NCI-H1694 treated with DMSO at 0.1 percent for 48 hours (cell line): ENCODE measurements around the gene TFAP2A.

ENCODE experiments used
- DNase-seq: peaks from one replicate; lab custom pipeline; 2025; lab: John Stamatoyannopoulos, UW

Gene TFAP2A

GRCh38 chr6:10425975-10426780, 11.3 kb upstream of the TFAP2A start:
- DNase-seq = no peak

- no peak for DNase-seq
Measured at GRCh38 chr6:10425176-10425974, 10.5 kb upstream of the TFAP2A start.

GRCh38 chr6:10424040-10424439, 9.2 kb upstream of the TFAP2A start:
- DNase-seq = no peak

GRCh38 chr6:10422737-10423034, 7.8 kb upstream of the TFAP2A start:
- DNase-seq = no peak

- DNase-seq = no peak
Measured at GRCh38 chr6:10421921-10422736, 7.3 kb upstream of the TFAP2A start.

GRCh38 chr6:10421158-10421920, 6.5 kb upstream of the TFAP2A start:
- DNase-seq = no peak

- no peak for DNase-seq
Measured at GRCh38 chr6:10420546-10421157, 5.8 kb upstream of the TFAP2A start.

- no peak for DNase-seq
Measured at GRCh38 chr6:10419749-10420545, 5.1 kb upstream of the TFAP2A start.

- no peak for DNase-seq
Measured at GRCh38 chr6:10418862-10419748, 4.2 kb upstream of the TFAP2A start.

GRCh38 chr6:10418361-10418861, 3.5 kb upstream of the TFAP2A start:
- DNase-seq = no peak

GRCh38 chr6:10417681-10418104, 2.8 kb upstream of the TFAP2A start:
- no peak for DNase-seq

GRCh38 chr6:10416863-10417641, 2.2 kb upstream of the TFAP2A start:
- DNase-seq = no peak

GRCh38 chr6:10416516-10416862, 1.6 kb upstream of the TFAP2A start:
- DNase-seq = no peak

GRCh38 chr6:10415617-10416480, 975 bp upstream of the TFAP2A start:
- no peak for DNase-seq

GRCh38 chr6:10413850-10414738, 780 bp downstream of the TFAP2A start:
- no peak for DNase-seq

GRCh38 chr6:10413262-10413849, 1.5 kb downstream of the TFAP2A start:
- no peak for DNase-seq
